Endodermal cell (in vitro differentiated cells): ENCODE data around the gene RFTN1. TPM values are rescaled to one million over a fixed set of nuclear protein-coding genes. Genes with fewer than 3 reads are reported as not detected.

Experiments
- DNase-seq: peaks from one replicate; pipeline ENCODE4 v3.0.0-alpha.2; 2017
- H3K27ac ChIP-seq: 2 replicates; pipeline ENCODE4 v1.5.1; 2013; ENCODE audit warnings: mild to moderate bottlenecking, low read depth, low read length, moderate library complexity
- H3K27me3 ChIP-seq: 2 replicates; pipeline ENCODE4 v1.6.1; 2013; ENCODE audit warnings: mild to moderate bottlenecking, low read length, moderate library complexity; ENCODE audit not compliant: insufficient read depth, control insufficient read depth, poor library complexity, severe bottlenecking
- H3K36me3 ChIP-seq: 2 replicates; pipeline ENCODE4 v1.7.0; 2013; ENCODE audit warnings: mild to moderate bottlenecking, low read length, moderate library complexity; ENCODE audit not compliant: control insufficient read depth, insufficient read depth
- H3K4me1 ChIP-seq: one replicate; pipeline ENCODE4 v1.7.0; 2013; ENCODE audit warnings: low read length; ENCODE audit not compliant: control insufficient read depth, insufficient read depth
- H3K4me3 ChIP-seq: 2 replicates; pipeline ENCODE4 v1.5.1; 2013; ENCODE audit warnings: mild to moderate bottlenecking, low read length, moderate library complexity
- H3K9ac ChIP-seq: 2 replicates; pipeline ENCODE4 v1.6.1; 2013; ENCODE audit warnings: mild to moderate bottlenecking, low read length, moderate library complexity; ENCODE audit not compliant: poor library complexity, severe bottlenecking; ENCODE audit errors: extremely low read depth
- H3K9me3 ChIP-seq: 2 replicates; pipeline ENCODE4 v1.6.1; 2013; ENCODE audit warnings: mild to moderate bottlenecking, low read length, moderate library complexity; ENCODE audit not compliant: control insufficient read depth
- H3K27ac Mint-ChIP-seq: 2 replicates; pipeline ENCODE4 v1.8.0; 2020; ENCODE audit warnings: mixed read lengths
- H3K27me3 Mint-ChIP-seq: 2 replicates; pipeline ENCODE4 v1.8.0; 2021; ENCODE audit warnings: mild to moderate bottlenecking, mixed read lengths; ENCODE audit not compliant: insufficient read depth
- H3K36me3 Mint-ChIP-seq: 2 replicates; pipeline ENCODE4 v1.8.0; 2020; ENCODE audit warnings: low read depth, mixed read lengths
- H3K4me1 Mint-ChIP-seq: 2 replicates; pipeline ENCODE4 v1.8.0; 2020; ENCODE audit warnings: mixed read lengths
- H3K4me3 Mint-ChIP-seq: 2 replicates; pipeline ENCODE4 v1.8.0; 2020; ENCODE audit warnings: mild to moderate bottlenecking, moderate library complexity, mixed read lengths
- H3K9me3 Mint-ChIP-seq: 2 replicates; pipeline ENCODE4 v1.8.0; 2020; ENCODE audit warnings: mild to moderate bottlenecking, mixed read lengths
- WGBS, 2 experiments: methylation state at CpG; one replicate each; pipeline versions ENCODE4 v1.1.5 to v1.1.7; 2013; ENCODE audit warnings: missing lambda C conversion rate in 2 of 2, mixed read lengths in 1 of 2; ENCODE audit not compliant: insufficient coverage in 1 of 2, insufficient read length in 1 of 2; 5-methylcytosine and 5-hydroxymethylcytosine counted together
- total RNA-seq, 2 donors: library from RNA; stranded (reverse); fragmentation: NEBNext Ultra II Directional in 1 of 2; extraction: Animal tissue kit (Norgen Biotek cat#: 25700) in 1 of 2; gene quantifications; 2 replicates in 1 of 2; 3 replicates in 1 of 2; pipeline ENCODE4 v1.2.1, GENCODE V29; 2021
- TF ChIP-seq, protein P1 (sequence below): fragments of 200-600 bp; sonication (generic); conservative IDR thresholded peaks from 2 replicates; pipeline ENCODE4 v1.5.0; 2021; ENCODE audit warnings: antibody characterized with exemption, mild to moderate bottlenecking

Gene RFTN1
- total RNA-seq, 2 donors from 2014 or later = 0.80 to 1.1 TPM

DNA sequence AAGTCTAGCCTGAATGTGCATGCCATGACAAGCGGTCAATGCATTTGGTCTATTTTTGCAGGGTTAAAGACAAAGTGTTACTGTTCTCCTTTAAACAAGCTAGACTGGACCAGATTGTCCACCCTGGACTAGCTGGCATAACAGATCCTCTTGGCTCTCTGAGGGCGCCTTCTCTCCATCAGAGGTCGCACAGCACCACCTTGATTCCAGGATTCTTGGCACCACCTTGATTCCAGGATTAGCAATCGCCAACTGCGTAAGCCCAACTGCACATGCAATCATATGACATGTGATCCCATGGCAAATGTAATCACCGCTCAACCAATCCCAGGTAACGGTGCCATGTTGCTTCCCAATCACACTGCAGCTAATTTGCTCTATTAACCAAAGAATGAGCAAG is 149.9 kb downstream of the RFTN1 start:
- H3K27me3 ChIP-seq = no peaks in the 10 kb centered on the region
- H3K36me3 ChIP-seq = no peaks in the 10 kb centered on the region
- no peaks in the 10 kb centered on the region for H3K4me1 Mint-ChIP-seq
- no peaks in the 10 kb centered on the region for H3K9me3 Mint-ChIP-seq
- no peak overlapping the region for H3K4me3 Mint-ChIP-seq
- DNase-seq = no peak
- no peak overlapping the region for H3K4me3 ChIP-seq
- WGBS, 2 experiments = 95 to 99% methylated on average over 7 of the region's 7 CpGs
- H3K27me3 Mint-ChIP-seq = peaks cover 6% of the 10 kb centered on the region
- TF ChIP-seq, protein P1, sequence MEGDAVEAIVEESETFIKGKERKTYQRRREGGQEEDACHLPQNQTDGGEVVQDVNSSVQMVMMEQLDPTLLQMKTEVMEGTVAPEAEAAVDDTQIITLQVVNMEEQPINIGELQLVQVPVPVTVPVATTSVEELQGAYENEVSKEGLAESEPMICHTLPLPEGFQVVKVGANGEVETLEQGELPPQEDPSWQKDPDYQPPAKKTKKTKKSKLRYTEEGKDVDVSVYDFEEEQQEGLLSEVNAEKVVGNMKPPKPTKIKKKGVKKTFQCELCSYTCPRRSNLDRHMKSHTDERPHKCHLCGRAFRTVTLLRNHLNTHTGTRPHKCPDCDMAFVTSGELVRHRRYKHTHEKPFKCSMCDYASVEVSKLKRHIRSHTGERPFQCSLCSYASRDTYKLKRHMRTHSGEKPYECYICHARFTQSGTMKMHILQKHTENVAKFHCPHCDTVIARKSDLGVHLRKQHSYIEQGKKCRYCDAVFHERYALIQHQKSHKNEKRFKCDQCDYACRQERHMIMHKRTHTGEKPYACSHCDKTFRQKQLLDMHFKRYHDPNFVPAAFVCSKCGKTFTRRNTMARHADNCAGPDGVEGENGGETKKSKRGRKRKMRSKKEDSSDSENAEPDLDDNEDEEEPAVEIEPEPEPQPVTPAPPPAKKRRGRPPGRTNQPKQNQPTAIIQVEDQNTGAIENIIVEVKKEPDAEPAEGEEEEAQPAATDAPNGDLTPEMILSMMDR = no peak
- no peak overlapping the region for H3K9ac ChIP-seq
- H3K36me3 Mint-ChIP-seq = no peaks in the 10 kb centered on the region
- H3K27ac ChIP-seq = no peak overlapping the region
- H3K27ac Mint-ChIP-seq = no peak overlapping the region
- no peaks in the 10 kb centered on the region for H3K9me3 ChIP-seq
- no peaks in the 10 kb centered on the region for H3K4me1 ChIP-seq

DNA sequence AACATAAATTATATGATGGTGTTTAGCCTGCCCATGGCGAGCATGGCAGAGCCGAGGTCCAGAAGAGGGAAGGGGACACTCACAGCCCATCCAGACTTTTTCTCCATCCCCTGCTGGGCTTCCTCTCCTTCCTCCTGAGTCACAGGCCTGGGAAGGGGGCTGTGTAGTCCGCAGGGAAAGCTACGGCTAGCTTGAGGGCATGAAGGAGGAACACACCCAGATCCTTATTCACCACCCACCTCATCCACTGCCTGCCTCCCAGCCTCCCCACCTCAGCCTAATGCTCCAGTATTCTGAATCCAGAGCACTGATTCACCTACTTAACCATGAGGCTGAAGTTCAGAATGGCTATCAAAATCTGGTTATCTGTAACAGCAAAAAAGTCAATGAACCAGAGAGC is 150.7 kb downstream of the RFTN1 start:
- TF ChIP-seq, protein P1 = no peak
- H3K27me3 Mint-ChIP-seq = peaks cover 5% of the 10 kb centered on the region
- no peak overlapping the region for H3K4me3 ChIP-seq
- WGBS, 2 experiments = 88% methylated on average over 4 of the region's 4 CpGs; no CpG with 5 or more reads in 1 of the 2 experiments
- no peak for DNase-seq
- no peaks in the 10 kb centered on the region for H3K27me3 ChIP-seq
- H3K4me1 ChIP-seq = no peaks in the 10 kb centered on the region
- H3K9ac ChIP-seq = no peak overlapping the region
- H3K27ac Mint-ChIP-seq = no peak overlapping the region
- no peaks in the 10 kb centered on the region for H3K36me3 Mint-ChIP-seq
- no peaks in the 10 kb centered on the region for H3K9me3 Mint-ChIP-seq
- H3K9me3 ChIP-seq = no peaks in the 10 kb centered on the region
- H3K36me3 ChIP-seq = no peaks in the 10 kb centered on the region
- H3K27ac ChIP-seq = no peak overlapping the region
- H3K4me1 Mint-ChIP-seq = no peaks in the 10 kb centered on the region
- no peak overlapping the region for H3K4me3 Mint-ChIP-seq

DNA sequence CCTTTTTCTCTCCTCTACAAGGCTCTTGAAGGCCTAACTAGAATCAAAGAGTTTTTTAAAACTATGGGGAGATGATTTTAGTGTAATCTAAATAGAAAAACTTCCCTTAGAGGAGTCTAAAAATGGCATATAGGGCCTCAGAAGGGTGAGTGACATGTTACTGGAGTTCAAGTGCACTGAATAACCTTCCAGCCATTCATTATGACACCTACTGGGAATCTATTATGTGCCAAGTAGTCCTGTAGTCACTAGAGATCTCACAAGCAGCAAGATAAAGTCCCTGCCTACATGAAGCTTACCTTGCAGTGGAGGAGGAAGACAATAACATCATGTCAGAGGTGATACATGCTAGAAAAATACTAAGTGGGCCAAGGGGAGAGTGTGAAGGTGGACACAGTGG is 152.4 kb downstream of the RFTN1 start:
- Mint-ChIP-seq H3K9me3 (no peaks in the 10 kb centered on the region), H3K4me1 (no peaks in the 10 kb centered on the region), H3K4me3 (no peak overlapping the region), H3K36me3 (no peaks in the 10 kb centered on the region), H3K27ac (no peak overlapping the region), H3K27me3 (no peaks in the 10 kb centered on the region)
- H3K4me1 ChIP-seq = no peaks in the 10 kb centered on the region
- no peaks in the 10 kb centered on the region for H3K36me3 ChIP-seq
- TF ChIP-seq, protein P1 = no peak
- H3K4me3 ChIP-seq = no peak overlapping the region
- no peak overlapping the region for H3K27ac ChIP-seq
- no peak for DNase-seq
- no peaks in the 10 kb centered on the region for H3K27me3 ChIP-seq
- H3K9ac ChIP-seq = no peak overlapping the region
- no peaks in the 10 kb centered on the region for H3K9me3 ChIP-seq
